ENCODE data around the gene SPTLC2. TPM values are rescaled to one million over a fixed set of nuclear protein-coding genes. Genes with fewer than 3 reads are reported as not detected.

The SPTLC2 gene
- total and polyA plus RNA-seq, 2 donors (not counting 1 experiment from before 2014, with no cell fraction given) = 22.8 to 25.9 TPM

DNA sequence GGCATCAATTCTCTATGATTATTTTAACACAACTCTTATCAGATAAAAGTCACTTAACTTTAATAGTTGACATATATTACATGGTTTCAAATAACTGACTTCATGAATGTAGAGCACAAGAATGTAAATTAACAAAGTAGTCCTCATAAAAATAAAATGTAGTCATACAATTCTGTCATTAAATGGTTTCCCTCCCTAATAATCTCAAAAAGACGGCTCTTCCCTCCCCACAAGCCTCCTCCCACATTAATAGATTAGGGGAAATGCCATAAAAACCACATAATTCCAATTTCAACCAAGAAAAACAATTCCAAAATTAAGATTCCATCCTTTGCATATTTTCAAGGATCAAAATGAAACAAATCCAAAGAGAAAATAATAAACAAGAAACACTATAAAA is 36.7 kb downstream of the SPTLC2 start:
- no peak for TF ChIP-seq EZH2 (IDR thresholded peaks at IDR 0.05; ENCODE audit: low read length, missing control alignments)
- TF ChIP-seq, protein P1, sequence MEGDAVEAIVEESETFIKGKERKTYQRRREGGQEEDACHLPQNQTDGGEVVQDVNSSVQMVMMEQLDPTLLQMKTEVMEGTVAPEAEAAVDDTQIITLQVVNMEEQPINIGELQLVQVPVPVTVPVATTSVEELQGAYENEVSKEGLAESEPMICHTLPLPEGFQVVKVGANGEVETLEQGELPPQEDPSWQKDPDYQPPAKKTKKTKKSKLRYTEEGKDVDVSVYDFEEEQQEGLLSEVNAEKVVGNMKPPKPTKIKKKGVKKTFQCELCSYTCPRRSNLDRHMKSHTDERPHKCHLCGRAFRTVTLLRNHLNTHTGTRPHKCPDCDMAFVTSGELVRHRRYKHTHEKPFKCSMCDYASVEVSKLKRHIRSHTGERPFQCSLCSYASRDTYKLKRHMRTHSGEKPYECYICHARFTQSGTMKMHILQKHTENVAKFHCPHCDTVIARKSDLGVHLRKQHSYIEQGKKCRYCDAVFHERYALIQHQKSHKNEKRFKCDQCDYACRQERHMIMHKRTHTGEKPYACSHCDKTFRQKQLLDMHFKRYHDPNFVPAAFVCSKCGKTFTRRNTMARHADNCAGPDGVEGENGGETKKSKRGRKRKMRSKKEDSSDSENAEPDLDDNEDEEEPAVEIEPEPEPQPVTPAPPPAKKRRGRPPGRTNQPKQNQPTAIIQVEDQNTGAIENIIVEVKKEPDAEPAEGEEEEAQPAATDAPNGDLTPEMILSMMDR (conservative IDR thresholded peaks at IDR 0.05 in 1 of 2, IDR thresholded peaks at IDR 0.05 in 1 of 2; ENCODE audit: low read depth in 1 of 2, low read length in 2 of 2) = no peak
- Histone ChIP-seq H3K9ac (ENCODE audit: insufficient read depth, low read length) (no peak overlapping the region), H3K9me3 (ENCODE audit: control insufficient read depth, insufficient read depth, low read depth, low read length) (no peaks in the 10 kb centered on the region), H3K27me3 (ENCODE audit: control insufficient read depth, insufficient read depth, low read length) (no peaks in the 10 kb centered on the region), H4K20me1 (ENCODE audit: control insufficient read depth, extremely low read depth, insufficient read depth, low read length) (no peaks in the 10 kb centered on the region), H3K4me1 (ENCODE audit: control insufficient read depth, extremely low read depth, insufficient read depth, low read length) (peaks cover 7% of the 10 kb centered on the region), H3K27ac (ENCODE audit: insufficient read depth, low read length) (no peak overlapping the region), H3K4me2 (ENCODE audit: extremely low read depth, insufficient read depth, low read length) (peak overlapping the region; percentile 5), H3K79me2 (ENCODE audit: control insufficient read depth, insufficient read depth, low read length) (peaks cover 28% of the 10 kb centered on the region), H3K4me3 (replicated peaks in 1 of 4; ENCODE audit: control extremely low read depth in 1 of 4, insufficient read depth in 1 of 4, low read depth in 3 of 4, low read length in 4 of 4) (no peak overlapping the region), H2AFZ (ENCODE audit: low read length) (no peak overlapping the region), H3K36me3 (ENCODE audit: control insufficient read depth, insufficient read depth, low read length) (no peaks in the 10 kb centered on the region)
- DNase-seq (ENCODE audit: low read depth in 2 of 2) = peak in 1 of 2 donors; percentile 30

DNA sequence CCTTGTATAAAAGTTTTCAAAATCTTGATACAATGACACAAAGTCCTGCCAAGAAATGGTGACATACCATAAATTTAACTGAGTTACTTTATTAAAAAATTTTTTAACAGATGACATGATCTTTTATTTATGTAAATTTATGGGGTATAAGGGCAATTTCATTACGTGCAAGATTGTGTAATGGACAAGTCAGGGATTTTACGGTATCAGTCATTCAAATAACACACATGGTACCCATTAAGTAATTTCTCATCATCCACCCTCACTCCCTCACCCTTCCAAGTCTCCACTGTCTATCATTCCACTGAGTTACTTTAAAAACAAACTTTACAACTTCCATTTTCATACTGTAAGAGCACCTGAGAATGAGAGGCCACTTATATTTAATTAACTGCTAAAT is 37.4 kb downstream of the SPTLC2 start:
- peaks cover 8% of the 10 kb centered on the region for H3K4me1 ChIP-seq (ENCODE audit: control insufficient read depth, extremely low read depth, insufficient read depth, low read length)
- H3K9me3 ChIP-seq (ENCODE audit: control insufficient read depth, insufficient read depth, low read depth, low read length) = no peaks in the 10 kb centered on the region
- H3K27me3 ChIP-seq (ENCODE audit: control insufficient read depth, insufficient read depth, low read length) = no peaks in the 10 kb centered on the region
- TF ChIP-seq, protein P1 (conservative IDR thresholded peaks at IDR 0.05 in 1 of 2, IDR thresholded peaks at IDR 0.05 in 1 of 2; ENCODE audit: low read depth in 1 of 2, low read length in 2 of 2) = no peak
- TF ChIP-seq EZH2 (IDR thresholded peaks at IDR 0.05; ENCODE audit: low read length, missing control alignments) = no peak
- no peak overlapping the region for H2AFZ ChIP-seq (ENCODE audit: low read length)
- H3K4me2 ChIP-seq (ENCODE audit: extremely low read depth, insufficient read depth, low read length) = no peak overlapping the region
- H3K36me3 ChIP-seq (ENCODE audit: control insufficient read depth, insufficient read depth, low read length) = no peaks in the 10 kb centered on the region
- peaks cover 22% of the 10 kb centered on the region for H3K79me2 ChIP-seq (ENCODE audit: control insufficient read depth, insufficient read depth, low read length)
- peak overlapping the region; percentile 18 for H3K27ac ChIP-seq (ENCODE audit: insufficient read depth, low read length)
- DNase-seq (ENCODE audit: low read depth in 2 of 2) = peak in 1 of 2 donors; percentile 16
- no peak overlapping the region for H3K4me3 ChIP-seq (replicated peaks in 1 of 4; ENCODE audit: control extremely low read depth in 1 of 4, insufficient read depth in 1 of 4, low read depth in 3 of 4, low read length in 4 of 4)
- H4K20me1 ChIP-seq (ENCODE audit: control insufficient read depth, extremely low read depth, insufficient read depth, low read length) = no peaks in the 10 kb centered on the region
- no peak overlapping the region for H3K9ac ChIP-seq (ENCODE audit: insufficient read depth, low read length)

DNA sequence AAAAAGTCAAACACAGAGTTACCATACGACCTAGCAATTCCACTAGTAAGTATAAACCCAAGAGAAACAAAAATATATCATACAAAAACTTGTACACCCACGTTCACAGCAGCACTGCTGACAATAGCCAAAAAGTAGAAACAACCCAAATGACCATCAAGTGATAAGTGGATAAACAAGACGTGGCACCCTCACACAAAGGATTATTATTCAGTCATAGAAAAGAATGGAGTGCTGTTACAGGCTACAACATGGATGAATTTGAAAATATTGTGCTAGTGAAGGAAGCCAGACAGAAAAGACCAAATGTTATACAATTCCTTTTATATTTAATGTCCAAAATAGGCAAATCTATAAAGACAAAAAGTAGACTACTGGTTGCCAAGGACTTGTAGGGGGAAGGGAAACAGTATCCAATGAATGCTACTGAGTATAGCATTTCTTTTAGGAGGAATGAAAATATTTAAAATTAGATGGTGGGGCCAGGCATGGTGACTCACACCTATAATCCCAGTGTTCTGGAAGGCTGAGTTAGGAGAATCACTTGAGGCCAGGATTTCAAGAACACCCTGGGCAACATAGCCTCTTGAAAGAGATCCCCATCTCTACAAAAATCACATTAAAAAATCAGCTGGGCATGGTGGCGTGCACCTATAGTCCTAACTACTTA is 41.9 kb downstream of the SPTLC2 start:
- no peak for TF ChIP-seq EZH2 (IDR thresholded peaks at IDR 0.05; ENCODE audit: low read length, missing control alignments)
- TF ChIP-seq, protein P1 (conservative IDR thresholded peaks at IDR 0.05 in 1 of 2, IDR thresholded peaks at IDR 0.05 in 1 of 2; ENCODE audit: low read depth in 1 of 2, low read length in 2 of 2) = no peak
- no peaks in the 10 kb centered on the region for H4K20me1 ChIP-seq (ENCODE audit: control insufficient read depth, extremely low read depth, insufficient read depth, low read length)

More for the DNA sequence above, 41.9 kb downstream of the SPTLC2 start:
- Histone ChIP-seq H3K9ac (ENCODE audit: insufficient read depth, low read length) (no peak overlapping the region), H2AFZ (ENCODE audit: low read length) (no peak overlapping the region), H3K27ac (ENCODE audit: insufficient read depth, low read length) (no peak overlapping the region), H3K4me2 (ENCODE audit: extremely low read depth, insufficient read depth, low read length) (no peak overlapping the region), H3K9me3 (ENCODE audit: control insufficient read depth, insufficient read depth, low read depth, low read length) (no peaks in the 10 kb centered on the region), H3K4me3 (replicated peaks in 1 of 4; ENCODE audit: control extremely low read depth in 1 of 4, insufficient read depth in 1 of 4, low read depth in 3 of 4, low read length in 4 of 4) (no peak overlapping the region), H3K36me3 (ENCODE audit: control insufficient read depth, insufficient read depth, low read length) (no peaks in the 10 kb centered on the region), H3K4me1 (ENCODE audit: control insufficient read depth, extremely low read depth, insufficient read depth, low read length) (peaks cover 7% of the 10 kb centered on the region), H3K27me3 (ENCODE audit: control insufficient read depth, insufficient read depth, low read length) (no peaks in the 10 kb centered on the region), H3K79me2 (ENCODE audit: control insufficient read depth, insufficient read depth, low read length) (peaks cover 6% of the 10 kb centered on the region)
- peak; percentile 39 to 41 for DNase-seq (ENCODE audit: low read depth in 2 of 2)

Data from fibroblast of lung (primary cell).